GM18951 (cell line): Measurements from ENCODE around the gene C6orf120.

ENCODE experiments used
- POLR2A ChIP-seq: IDR thresholded peaks from 4 replicates; pipeline ENCODE4 v1.6.1; 2011; ENCODE audit warnings: mild to moderate bottlenecking; ENCODE audit not compliant: insufficient read length, insufficient read depth; ENCODE audit errors: extremely low read depth
- in situ Hi-C: fragments of 300-500 bp; cut with MboI; formaldehyde crosslinking; loops from one replicate; pipeline ENCODE4 v1.12.0; 2022; ENCODE audit warnings: low sequenced_read_pairs, mixed read lengths, inconsistent platforms; ENCODE audit not compliant: unreplicated experiment

C6orf120 gene

GRCh38 chr6:169701954-169702839 is at the start of gene C6orf120, which contains the start of gene WDR27:
TSS of gene C6orf120 (plus strand) at chr6:169702126. CDS start at chr6:169702460, 334 bp downstream.
TSS of gene WDR27 (minus strand) at chr6:169702029. CDS start at chr6:169689005, 13,024 bp downstream.
- in situ Hi-C loops, result no loop called here
- TF ChIP-seq POLR2A, result peak; percentile 90

GRCh38 chr6:169652896-169653295 is 49.0 kb upstream of the C6orf120 start:
- in situ Hi-C loops, result no loop called here
- no peak for TF ChIP-seq POLR2A

- TF ChIP-seq POLR2A, result no peak
- in situ Hi-C loops, result no loop called here
Observed at GRCh38 chr6:169653691-169654090, 48.2 kb upstream of the C6orf120 start.

- peak; percentile 19 for TF ChIP-seq POLR2A
- in situ Hi-C loops, result no loop called here
Observed at GRCh38 chr6:169654598-169655391, 47.1 kb upstream of the C6orf120 start.

GRCh38 chr6:169656546-169657283 is 45.2 kb upstream of the C6orf120 start:
- in situ Hi-C loops, result no loop called here

GRCh38 chr6:169657284-169657610 is 44.7 kb upstream of the C6orf120 start:
- in situ Hi-C loops, result no loop called here

More at GRCh38 chr6:169656546-169657283, 45.2 kb upstream of the C6orf120 start:
- TF ChIP-seq POLR2A, result no peak

GRCh38 chr6:169659820-169660610 is 41.9 kb upstream of the C6orf120 start:
- TF ChIP-seq POLR2A, result no peak
- in situ Hi-C loops, result no loop called here

More at GRCh38 chr6:169657284-169657610, 44.7 kb upstream of the C6orf120 start:
- TF ChIP-seq POLR2A, result no peak

- in situ Hi-C loops, result no loop called here
- no peak for TF ChIP-seq POLR2A
Observed at GRCh38 chr6:169660751-169661390, 41.1 kb upstream of the C6orf120 start.

- in situ Hi-C loops, result no loop called here
- no peak for TF ChIP-seq POLR2A
Observed at GRCh38 chr6:169661391-169661756, 40.6 kb upstream of the C6orf120 start.

- no peak for TF ChIP-seq POLR2A
- in situ Hi-C loops, result no loop called here
Observed at GRCh38 chr6:169663468-169663867, 38.5 kb upstream of the C6orf120 start.

GRCh38 chr6:169664227-169664626 is 37.7 kb upstream of the C6orf120 start:
- TF ChIP-seq POLR2A, result no peak
- in situ Hi-C loops, result no loop called here

- in situ Hi-C loops, result no loop called here
Observed at GRCh38 chr6:169665289-169665688, 36.6 kb upstream of the C6orf120 start.

More at GRCh38 chr6:169665289-169665688, 36.6 kb upstream of the C6orf120 start:
- TF ChIP-seq POLR2A, result no peak
